GM19463 (cell line): ENCODE data around the gene TPX2.
A peak's percentile ranks its signal among the peaks of the same experiment; 100 is the strongest.

Source experiments
- ATAC-seq: cut with Tn5 transposase; IDR thresholded peaks from one replicate; pipeline ENCODE4 v1.9.1; 2021; ENCODE audit warnings: mild to moderate bottlenecking, moderate library complexity; ENCODE audit not compliant: unreplicated experiment

TPX2 gene, protein sequence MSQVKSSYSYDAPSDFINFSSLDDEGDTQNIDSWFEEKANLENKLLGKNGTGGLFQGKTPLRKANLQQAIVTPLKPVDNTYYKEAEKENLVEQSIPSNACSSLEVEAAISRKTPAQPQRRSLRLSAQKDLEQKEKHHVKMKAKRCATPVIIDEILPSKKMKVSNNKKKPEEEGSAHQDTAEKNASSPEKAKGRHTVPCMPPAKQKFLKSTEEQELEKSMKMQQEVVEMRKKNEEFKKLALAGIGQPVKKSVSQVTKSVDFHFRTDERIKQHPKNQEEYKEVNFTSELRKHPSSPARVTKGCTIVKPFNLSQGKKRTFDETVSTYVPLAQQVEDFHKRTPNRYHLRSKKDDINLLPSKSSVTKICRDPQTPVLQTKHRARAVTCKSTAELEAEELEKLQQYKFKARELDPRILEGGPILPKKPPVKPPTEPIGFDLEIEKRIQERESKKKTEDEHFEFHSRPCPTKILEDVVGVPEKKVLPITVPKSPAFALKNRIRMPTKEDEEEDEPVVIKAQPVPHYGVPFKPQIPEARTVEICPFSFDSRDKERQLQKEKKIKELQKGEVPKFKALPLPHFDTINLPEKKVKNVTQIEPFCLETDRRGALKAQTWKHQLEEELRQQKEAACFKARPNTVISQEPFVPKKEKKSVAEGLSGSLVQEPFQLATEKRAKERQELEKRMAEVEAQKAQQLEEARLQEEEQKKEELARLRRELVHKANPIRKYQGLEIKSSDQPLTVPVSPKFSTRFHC

DNA sequence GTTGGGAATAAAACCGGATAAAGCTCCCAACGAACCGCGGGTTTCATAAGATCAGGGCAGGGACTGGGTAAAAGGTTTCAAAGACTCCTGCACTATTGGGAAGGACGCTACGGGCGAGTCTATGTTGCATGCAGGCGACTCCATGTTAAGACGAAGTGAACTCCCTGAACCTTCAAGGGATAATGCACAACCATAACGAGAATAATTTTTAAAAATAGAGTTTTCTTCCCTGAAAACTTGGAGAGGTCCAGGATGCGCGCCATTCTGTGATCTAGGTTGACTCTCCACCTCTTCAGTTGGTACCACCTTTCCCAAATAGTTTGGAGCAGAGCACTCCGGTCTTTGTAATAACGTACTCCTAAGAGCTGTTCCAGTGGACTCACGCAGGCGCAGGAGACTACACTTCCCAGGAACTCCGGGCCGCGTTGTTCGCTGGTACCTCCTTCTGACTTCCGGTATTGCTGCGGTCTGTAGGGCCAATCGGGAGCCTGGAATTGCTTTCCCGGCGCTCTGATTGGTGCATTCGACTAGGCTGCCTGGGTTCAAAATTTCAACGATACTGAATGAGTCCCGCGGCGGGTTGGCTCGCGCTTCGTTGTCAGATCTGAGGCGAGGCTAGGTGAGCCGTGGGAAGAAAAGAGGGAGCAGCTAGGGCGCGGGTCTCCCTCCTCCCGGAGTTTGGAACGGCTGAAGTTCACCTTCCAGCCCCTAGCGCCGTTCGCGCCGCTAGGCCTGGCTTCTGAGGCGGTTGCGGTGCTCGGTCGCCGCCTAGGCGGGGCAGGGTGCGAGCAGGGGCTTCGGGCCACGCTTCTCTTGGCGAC lies at the start of gene TPX2:
Gene TPX2, plus strand, starts transcription at position 562 of the 821 bp plus-strand sequence. CDS start 18,187 bp downstream, outside the sequence.
- ATAC-seq: peak; percentile 97

DNA sequence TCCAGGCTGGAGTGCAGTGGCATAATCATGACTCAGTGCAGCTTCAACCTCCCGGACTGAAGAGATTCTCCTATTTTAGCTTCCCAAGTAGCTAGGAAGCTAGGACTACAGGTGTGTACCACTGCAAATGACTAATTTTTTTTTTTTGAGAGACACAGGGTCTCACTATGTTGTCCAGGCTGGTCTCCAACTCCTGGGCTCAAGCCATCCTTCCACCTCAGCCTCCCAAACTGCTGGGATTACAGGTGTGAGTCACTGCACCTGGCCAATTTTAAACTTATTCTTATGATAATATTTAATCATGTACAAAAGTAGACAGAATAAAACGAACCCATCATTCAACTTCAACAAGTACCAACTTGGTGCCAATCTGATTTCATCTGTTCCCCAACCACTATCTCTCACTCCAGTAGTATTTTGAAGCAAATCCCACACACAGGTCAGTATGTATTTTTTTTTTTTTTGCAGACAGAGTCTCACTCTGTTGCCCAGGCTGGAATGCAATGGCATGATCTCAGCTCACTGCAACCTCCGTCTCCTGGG lies 48.9 kb upstream of the TPX2 start:
- ATAC-seq: no peak

DNA sequence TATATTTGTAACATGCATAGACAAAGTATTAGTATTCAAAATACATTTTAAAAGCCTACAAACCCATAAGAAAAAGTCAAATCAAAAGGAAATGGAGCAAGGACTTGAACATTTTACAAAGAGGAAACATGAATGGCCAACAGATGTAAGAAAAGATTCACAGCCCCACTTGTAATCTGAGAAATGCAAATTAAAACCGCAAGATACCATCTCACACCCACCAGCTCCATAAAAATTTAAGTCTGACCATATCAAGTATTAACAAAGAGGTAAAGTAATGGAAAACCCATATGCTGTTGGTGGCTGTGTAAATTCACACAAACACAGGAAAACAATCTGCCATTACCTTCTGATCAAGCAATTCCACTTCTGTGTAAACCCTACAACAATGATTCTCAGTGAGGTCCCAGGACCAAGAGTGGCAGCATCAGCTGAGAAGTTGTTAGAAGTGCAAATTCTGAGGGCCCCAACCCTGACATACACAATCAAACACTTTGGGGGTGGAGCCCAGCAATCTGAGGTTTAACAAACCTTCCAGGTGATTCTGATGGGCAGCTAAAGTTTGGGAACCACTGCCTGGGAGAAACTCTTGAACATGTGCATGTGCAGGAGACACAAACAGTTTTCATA lies 47.3 kb upstream of the TPX2 start:
- ATAC-seq: peak; percentile 69

DNA sequence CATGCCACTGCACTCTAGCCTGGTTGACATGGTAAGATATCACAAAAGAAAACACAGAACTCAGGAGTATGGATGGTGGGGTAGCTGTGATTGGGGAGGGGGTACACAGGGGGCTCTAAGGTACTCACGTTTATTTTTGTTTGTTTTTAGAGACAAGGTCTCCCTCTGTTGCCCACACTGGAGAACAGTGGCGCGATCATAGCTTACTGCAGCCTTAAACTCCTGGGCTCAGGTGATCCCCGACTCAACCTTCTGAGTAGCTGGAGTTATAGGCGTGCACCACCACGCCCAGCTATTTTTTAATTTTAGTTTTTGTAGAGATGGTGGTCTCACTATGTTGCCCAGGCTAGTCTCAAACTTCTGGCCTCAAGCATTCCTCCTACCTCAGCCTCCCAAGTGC lies 45.7 kb upstream of the TPX2 start:
- no peak for ATAC-seq

DNA sequence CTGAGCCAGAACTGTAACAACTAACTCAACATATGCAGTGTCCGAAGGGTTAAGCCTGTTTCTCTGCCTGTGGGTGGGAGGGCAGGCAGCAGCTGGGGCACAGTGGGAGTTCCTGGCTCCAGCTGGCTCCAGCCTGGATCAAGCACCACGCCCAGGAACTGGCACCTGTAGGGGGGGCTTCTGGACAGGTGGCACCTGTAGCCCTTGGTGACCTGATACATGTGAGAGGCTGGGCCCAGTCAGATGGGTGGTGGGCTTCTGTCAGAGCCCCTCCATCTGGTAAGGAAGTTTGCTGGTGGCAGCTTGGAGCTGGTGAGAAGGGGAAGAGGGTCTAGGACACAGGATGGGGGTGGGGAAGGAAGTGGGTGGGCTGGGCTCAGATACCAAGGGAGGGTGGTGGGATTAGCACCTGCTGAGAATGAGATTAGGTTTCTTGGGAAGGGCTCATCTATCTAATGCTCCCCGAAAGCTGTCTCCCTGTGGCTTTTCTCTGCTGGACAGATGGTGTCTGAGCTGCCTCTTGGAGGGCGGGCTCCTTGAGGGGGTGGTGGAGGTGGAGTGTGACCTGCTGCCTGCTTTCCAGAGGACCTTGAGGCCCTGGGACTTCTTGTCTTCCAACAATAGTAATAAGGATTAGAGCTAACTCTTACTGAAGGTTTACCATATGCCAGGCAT lies 45.0 kb upstream of the TPX2 start:
- ATAC-seq: no peak

DNA sequence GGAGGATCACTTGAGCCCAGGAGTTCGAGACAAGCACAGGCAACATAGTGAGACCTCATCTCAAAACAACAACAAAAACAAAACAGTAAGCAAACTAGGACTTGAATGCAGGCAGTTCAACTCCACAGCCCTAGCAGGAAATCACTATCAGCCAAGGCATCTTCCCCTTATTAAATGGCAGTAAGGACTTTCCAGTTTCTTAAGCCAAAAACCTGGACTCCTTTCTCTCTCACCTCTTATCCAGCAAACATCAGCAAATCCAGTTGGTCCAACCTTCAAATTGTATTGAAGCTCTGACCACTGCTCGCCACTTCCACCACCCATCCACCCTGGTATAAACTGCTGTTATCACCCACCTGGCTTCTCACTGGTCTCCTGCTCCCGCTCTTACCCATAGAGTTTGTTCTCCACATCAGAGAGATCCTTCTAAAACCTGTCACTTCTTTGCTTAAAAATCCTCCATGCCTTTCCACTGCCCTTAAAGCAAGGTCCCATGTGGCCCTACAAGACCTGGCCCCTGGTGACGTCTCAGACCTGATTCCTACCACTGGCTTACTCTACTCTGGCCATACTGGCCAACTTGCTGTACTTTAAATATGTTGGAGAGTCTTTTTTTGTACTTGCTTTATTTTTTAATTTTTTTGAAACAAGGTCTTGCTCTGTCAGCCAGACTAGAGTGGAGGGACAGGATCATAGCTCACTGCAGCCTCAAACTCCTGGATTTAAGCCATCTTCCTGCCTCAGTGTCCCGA lies 44.1 kb upstream of the TPX2 start:
- ATAC-seq: no peak

DNA sequence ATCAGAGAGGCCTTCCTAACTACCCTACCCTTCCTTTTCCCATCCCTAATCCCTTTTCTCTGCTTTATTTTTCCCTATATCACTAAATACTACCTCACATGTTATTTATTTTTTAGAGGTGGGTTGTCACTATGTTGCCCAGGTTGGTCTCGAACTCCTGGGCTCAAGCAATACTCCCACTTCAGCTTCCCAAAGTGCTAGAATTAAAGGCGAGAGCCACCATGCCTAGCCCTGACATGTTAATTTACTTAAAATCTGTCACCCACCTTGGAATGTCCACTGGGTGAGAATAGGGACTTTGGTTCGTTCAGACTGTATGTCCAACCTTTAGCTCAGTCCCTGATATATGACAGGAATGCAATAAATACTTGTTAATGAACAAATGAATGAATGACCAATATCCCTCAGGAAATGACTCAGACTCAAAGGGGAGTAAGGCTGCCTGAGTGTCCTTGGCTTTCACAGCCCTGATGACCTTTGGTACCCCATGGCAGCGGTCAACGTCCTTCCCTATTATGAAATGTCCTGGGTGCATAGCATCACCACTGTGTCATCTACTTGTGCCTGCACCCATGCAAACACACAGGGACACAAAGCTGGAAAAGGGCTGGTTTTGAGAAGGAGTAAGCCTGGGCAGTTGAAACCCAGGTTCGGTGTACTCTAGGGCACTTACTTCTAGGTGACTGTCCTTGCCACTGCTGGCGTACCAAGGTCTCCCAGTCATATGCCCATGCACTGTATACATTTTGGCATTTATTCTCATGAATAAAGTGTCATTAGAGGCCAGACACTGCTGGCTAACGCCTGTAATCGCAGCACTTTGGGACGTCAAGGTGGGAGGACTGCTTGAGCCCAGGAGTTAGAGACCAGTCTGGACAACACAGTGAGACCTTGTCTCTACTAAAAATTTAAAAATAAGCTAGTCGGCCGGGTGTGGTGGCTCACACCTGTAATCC lies 43.0 kb upstream of the TPX2 start:
- no peak for ATAC-seq

DNA sequence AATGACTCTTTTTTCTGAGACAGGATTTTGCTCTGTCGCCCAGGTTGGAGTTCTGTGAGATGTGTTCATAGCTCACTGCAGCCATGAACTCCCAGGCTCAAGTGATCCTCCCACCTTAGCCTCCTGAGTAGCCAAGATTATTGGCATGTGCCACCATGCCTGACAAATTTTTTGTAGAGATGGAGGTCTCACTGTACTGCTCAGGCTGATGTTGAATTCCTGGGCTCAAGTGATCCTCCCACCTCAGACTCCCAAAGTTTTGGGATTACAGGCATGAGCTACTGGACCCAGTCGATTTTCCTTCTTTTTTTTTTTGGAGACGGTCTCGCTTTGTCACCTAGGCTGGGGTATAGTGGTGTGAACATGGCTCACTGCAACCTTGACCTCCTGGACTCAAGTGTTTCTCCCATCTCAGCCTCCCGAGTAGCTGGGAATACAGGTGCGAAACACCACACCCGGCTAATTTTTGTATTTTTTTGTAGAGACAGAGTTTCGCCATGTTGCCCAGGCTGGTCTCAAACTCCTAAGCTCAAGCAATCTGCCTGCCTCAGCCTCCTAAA lies 40.8 kb upstream of the TPX2 start:
- no peak for ATAC-seq

DNA sequence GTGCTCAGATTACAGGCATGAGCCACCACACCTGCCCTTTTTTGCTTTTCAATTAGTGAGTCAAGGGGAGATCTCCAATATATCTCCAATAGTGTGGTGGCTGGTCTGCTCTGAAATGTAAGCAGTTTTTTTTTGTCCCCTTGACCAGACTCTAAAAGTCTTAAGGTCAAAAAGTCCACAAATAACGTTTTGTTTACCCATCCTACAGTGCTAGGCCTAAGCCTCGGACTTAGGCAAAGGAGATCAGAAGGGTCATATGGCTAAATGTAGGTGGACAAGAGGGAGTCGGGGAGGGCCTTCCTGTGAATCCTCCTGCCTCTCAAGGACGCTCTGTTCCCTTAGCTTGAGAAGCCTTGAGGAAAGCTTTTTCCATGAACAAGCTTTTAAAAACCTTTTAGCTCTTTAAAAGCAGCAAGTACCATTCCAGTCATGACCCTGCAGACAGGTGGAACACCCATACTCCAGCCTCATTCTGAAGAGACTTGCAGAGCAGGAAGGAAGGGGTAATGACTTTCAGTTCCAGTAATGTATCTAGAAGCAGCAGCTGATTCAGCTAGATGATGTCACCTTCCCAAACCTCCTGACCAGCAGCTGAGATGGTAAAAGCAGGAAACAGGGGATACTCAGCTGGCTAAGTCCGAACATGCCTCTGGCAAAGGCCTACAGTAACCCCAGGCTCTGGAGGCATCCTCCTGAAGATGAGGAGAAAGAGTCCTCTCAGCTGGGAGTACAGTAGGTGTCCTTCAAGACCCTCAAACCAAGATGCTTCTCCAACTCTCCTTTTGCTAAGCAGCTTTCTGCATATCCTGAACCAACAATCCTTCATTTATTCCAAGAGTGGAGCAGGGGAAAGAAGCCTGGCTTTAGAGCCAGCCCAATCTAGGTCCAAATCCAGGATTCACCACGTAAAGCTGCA lies 40.0 kb upstream of the TPX2 start:
- peak; percentile 97 for ATAC-seq

DNA sequence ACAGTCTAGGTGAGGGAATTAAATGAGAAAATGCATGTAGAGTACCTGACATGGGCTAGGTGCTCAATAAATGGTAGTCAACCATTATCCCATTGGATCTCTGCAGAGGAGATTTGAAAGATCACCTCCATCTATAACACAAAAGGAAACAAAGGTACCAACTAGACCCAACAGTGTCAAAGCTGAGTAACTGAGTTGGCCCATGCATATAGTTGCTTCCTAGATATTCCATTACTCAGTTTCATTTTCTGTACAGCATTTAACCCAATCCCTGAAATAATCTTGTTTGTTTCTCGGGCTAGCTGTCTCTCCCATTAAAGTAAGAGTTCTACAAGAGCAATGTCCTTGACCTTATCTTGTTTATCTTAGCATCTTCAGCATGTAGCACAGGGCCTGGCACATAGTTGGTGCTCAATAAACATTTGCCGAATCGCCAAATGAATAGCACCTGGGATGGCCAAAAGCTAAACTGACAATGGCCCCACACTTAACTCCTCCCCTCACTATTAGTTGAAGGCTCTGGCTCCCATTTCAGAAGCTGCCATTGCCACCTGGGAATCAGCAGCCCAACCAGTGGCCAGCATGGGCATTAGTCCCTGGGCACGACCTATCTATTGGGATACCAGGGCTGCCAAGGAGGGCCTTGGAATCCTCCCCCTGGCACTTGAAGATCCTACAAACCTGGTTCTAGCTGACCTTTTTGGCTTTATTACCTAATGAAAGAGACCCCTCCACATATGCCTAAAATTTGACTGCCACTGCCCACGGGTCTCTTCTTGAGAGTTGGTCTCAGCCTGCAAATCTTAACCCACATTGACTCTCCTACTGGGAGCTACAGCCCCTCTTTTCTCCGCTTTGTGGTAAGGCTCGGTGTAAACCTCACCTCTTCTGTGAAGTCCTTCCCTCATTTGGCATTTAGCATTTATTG lies 39.0 kb upstream of the TPX2 start:
- no peak for ATAC-seq

DNA sequence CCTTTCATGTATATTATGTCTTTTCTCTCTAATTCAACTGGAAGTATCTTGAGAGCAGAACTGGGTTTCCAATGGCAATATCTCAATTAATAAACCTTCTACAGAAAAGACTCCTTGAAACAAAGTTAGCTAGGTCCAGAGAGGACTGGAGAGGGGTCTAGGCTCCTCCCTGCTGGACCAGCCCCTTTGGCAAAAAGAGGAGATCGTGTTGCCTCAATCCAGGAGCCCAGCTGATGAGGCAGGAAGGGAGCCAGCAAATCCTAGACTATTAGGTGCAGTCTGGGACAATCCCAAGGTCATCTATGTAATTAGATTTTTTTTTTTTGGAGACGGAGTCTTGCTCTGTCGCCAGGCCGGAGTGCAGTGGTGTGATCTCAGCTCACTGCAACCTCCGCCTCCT lies 38.3 kb upstream of the TPX2 start:
- ATAC-seq: no peak

DNA sequence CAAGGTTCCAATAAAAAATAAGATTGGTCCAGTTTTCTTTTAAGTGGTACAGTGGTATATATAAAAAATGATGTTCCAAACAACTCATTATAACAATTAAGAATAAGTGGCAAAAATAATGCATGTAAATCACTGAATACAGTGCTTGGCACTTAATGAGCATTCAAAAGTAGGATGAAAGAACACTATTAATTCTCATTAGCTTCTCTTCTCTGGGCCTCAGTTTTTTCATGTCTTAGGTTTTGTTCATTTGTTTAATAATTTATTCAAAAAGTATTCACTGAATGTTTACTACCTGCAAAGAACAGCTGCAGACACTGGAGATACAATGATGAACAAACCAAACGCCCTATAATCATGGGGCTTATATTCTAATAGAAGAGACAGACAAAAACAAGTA lies 37.5 kb upstream of the TPX2 start:
- ATAC-seq: no peak

DNA sequence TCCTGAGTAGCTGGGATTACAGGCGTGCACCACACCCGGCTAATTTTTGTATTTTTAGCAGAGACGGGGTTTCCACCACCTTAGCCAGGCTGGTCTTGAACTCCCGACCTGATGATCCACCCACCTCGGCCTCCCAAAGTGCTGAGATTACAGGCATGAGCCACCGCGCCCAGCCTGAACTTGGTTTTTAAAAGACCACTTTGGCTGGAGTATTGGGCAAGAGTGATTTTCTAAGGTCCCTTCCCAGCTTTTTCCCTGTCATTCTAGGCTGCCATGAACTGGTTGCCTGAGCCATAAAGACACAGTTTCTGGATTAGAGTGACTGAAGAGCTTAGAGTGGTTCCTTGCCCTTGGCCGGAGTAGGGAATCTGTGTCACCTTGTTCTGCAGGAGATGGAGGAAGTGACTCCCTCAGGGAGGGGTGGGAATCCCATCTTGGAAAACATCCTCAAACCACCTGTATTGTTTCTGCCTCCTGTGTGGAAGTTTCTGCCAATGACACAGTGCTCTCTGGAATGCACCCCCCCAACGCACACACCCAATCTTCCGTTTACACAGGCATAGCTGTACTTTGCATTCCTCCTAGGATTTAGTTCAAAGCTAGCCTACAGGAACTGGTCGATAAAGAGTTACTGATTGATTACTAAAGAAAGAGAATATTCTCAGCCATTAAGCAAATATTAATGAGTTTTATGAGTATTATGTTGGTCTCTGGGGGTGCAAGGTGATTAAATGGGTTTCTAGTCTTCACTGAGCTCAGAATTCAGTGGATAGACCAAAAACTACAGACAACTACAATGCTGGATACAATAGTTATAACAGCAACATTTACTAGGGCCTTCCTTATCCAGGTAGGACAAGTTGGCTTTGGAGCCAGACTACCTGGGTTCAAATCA lies 34.6 kb upstream of the TPX2 start:
- no peak for ATAC-seq

DNA sequence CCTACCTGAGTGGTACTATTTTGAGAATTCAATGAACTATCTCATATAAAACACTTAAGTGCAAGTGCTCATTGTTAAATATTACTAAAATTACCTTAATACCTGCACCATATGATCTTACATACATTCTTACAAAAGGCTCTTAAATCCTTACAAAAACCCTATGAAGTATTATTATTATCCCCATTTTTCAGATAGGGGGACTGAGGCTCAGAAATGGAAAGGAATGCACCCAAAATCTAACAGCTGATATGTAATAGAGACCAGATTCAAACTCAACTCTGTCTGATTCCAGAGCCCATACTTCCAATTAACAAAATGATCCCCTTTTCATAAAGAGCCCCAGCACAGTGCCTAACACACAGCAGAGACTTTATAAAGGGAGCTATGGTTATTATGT lies 33.9 kb upstream of the TPX2 start:
- ATAC-seq: no peak
